Stimulated activated CD8-positive, alpha-beta memory T cell treated with anti-CD3 and anti-CD28 coated beads, Interleukin-4, amount 100 ng/mL, for 1 hour (primary cell): ENCODE data around the gene SRCIN1.

Experiments
- DNase-seq, 2 donors: peaks; one replicate each; pipeline ENCODE4 v3.0.0-alpha.2; 2020; ENCODE audit warnings: low read depth in 2 of 2, low spot score in 1 of 2

The SRCIN1 gene

DNA sequence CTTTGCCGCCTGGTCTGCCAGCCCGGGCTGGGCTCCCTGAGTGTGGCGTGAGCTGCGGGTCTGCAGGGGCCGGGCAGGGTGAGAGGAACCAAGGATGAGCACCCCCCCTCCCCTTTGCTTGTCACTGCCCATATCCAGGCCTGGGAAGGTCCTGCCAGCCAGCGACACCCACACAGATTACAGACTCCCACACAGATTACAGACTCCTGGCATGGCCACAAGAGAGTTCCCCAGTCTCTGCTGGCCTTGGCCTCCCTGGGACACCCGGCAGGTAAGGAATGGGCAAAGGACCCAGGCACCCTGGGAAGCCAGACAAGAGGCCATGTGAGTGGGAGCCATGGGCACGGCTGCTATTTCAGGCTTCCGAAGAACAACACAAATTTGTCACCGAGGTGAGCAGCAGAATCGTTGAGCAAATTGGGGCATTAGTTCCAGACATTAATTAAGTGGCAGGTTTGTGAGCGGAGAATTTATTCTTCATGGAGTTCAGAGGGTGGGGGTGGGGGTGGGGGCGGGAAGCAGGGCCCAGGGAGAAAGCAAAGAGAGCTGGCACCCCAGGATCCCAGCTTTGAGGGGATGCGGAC lies 41.4 kb downstream of the SRCIN1 start:
- no peak for DNase-seq

DNA sequence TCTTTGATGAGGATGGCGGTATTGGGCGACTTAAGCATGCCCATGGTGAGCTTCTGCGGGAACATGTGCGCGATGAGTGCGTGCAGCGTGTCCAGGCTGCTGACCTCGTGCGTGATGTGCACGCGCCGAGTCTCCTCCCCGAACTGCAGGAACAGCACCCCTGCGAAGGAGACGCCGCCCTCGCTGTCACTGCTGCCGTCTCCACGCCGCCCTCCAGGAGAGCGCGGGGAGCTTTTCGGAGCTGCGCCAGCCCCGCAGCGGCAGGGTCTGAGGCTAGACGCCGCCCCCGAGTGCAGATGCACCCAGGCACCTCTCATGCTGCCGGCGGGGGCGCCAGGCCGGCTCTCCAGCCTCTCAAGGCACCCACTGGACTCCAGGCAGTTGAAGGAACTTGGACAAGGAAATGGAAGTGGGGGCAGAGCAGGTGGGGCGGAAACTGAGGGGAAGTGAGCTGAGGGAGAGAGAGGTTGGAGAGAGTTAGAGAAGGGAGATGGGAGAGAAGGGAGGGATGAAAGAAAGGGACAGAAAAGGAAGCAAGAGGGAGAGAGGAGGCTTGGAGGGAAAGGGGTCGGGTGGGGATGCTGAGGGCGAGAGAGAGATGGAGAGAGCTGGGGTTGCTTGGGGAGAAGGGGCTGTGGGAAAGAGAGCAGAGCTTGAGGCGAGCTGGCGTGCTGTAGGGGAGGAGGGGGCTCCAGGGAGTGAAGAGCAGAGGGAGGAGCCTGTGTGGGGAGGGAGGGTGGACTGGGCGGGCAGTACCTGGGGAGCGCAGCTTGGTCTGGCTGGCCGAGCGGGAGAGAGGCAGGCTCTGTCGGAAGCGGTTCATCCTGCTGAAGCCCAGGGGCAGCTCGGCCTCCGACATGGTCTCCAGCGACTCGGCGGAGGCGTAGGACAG lies 42.1 kb downstream of the SRCIN1 start:
- DNase-seq, result no peak

DNA sequence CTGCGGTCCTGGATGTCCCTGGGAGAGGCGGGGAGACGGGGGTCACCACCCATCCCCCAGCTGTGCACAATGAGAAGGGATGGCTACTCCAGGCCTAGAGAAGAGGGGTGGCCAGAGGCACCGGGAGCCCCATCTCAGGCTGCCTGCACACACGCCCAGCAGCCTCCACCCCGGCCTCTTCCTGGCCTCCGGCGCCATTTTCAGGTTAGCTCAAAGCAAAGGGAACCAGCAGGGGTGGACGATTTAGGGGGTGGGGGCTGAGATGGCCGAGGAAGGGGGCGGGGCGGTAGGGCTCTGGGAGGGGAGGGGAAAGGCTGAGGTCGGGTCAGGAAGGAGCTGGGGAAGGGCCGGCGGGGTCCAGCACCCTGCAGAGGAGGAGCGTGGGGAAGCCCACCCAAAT lies 42.8 kb downstream of the SRCIN1 start:
- DNase-seq, result no peak

DNA sequence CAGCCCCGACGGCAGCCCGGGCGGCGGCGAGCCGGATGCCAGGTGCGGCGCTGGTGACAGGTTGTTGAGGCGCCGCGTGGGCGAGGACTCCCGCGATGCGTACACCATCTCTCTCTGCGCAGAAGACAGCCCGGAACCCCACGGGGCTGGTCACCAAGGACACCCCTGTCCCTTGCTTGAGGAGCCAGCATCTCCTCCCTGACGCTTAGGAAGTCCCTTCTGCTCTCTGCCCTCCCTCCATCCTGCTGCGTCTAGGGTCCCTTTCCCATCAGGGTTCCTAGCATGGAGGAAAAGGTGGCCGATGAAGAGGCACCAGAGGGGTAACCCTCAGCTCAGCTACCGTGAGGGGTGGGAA lies 43.6 kb downstream of the SRCIN1 start:
- DNase-seq, result no peak

DNA sequence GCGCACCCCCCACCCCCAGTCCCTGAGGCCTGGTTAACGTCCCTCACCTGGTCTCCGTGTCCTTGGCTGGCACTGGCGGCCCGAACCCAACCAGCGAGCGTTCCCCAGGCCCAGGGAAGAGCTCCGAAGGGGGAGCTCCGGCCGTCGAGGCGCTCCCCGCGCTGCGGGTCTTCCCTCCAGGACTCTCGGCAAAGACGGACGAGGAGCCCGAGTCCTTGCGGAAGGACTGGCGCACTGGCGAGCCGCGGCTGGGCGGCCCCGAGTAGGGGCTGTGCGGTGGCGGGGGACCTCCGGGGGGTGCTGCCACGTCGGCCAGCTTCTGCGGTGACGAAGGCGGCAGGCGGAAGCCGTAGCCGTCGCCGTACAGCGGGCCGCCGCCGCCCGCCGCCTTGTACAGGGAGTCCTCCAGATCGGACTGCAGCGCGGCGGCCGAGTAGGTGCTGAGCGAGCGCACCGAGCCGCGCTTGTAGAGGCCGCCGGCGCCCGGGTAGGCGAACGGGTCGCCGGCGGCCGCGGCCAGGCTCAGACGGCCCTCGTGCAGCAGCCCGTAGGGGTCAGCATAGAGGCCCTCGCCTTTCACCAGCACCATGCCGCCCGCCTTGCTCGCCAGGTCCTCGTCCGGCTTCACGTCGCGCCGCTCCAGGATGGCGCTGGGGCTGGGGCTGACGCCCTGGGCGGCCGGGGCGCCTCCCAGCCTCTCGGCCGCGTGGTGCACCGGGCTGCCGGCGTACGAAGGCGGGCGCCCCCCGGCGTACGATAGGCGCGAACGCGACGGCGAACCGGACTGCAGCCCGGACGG lies 44.1 kb downstream of the SRCIN1 start:
- no peak for DNase-seq

DNA sequence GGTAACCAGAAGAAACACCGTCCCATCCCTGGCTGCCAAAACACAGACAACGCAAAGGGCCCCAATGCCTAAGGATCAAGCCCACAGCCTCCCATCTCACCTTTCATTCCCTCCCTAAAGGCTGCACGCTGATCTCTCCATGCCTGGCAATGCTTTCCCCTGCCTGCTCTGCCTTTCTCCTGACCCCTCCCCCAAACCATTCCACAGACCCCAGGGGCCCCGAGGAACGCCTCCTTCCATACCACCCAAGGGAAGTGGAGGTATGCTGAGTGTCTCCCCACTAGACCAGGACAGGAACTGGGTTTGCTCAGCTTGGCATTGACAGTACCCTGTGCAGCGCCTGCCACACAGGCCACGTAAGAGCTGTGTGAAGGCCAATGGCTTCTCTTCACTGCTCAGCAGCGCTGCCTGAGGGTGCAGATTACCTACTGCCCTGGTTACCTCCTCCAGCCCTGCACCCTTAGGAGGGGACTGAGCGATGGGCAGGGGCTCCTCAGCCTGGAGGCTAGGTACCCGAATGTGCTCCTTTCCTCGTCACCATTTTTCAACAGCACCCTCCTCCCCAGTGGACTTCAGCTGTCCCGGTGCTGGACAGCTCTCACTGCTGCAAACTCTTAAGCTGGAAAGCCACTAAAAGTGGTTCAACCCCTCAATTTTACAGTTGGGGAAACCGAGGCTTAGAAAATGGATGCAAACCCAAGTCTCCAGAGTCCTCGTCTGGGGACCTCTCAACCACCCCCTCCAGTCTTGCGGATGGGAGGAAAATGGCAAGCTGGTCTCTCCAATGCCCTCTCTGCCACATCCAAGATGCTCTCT lies 45.0 kb downstream of the SRCIN1 start:
- no peak for DNase-seq

DNA sequence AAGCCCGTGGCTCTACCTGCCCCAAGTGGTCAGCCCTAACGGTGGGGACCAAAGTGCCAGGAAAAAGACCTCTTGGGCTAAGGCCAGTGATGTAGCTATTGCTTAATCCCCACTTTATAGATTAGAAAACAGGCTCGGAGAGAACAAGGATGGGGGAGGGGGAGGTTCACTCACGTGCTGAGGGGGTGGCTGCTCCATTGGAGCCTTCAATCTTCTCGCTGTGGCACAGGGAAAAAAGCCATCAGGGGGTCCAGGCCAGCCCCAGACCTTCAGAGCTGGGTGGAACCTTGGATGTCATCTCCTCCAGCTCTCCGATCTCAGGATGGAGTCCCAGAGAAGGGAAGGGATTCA lies 45.9 kb downstream of the SRCIN1 start:
- DNase-seq, result no peak

DNA sequence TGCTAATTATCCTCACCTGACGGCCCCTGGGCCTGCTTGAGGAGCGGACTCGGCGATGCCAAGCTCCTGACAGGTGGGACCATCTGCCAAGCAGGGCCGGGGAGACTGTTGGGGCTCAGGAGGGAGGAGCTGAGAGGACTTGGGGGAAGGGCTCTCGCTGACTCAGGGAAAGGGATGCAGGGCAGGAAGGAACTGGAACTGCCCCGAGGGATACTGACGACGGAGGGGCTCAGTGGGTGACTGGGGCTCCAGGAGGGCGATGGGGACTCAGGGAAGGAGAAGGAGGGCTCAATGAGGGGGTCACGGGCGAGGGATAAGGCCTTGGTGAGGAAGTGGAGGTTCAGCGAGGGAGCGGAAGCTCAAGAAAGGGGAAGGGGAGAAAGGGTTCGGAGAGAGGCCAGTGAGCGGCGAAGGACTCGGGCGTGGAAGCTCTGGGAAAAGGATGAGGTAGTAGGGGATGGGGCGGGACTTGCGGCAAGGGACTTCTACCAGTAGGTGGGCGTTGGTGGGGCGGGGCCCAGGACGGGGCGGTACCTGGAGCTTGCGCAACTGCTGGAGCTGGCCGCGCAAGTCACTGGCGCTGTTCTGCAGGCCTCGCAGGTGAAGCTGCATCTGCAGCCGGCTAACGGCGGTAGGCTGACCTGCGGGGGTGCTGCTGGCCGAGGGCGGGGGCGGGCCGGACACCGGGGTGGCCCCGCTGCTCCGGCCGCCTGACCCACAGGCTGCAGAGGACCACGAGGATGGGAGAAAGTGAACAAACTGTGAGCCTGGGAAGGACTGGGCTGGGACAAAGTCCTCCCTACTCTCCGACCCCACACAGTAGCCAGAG lies 46.5 kb downstream of the SRCIN1 start:
- DNase-seq, result peak; percentile 77 to 81

DNA sequence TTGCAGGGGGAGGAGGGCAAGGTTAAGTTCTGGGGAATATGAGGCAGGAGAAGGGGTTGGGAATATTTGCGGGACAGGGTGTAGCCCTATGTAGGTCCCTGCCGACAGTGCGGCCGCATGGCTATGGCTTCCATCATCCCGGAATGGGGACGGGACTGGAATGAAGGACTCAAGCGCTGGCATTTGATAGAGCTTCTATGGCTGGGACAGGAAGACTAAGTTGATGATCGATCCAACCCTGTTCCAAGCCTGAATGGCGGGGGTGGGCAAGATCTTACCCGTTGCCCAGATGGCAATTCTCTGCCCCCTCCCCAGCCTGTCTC lies 47.1 kb downstream of the SRCIN1 start:
- peak in 1 of 2 donors; percentile 7 for DNase-seq

DNA sequence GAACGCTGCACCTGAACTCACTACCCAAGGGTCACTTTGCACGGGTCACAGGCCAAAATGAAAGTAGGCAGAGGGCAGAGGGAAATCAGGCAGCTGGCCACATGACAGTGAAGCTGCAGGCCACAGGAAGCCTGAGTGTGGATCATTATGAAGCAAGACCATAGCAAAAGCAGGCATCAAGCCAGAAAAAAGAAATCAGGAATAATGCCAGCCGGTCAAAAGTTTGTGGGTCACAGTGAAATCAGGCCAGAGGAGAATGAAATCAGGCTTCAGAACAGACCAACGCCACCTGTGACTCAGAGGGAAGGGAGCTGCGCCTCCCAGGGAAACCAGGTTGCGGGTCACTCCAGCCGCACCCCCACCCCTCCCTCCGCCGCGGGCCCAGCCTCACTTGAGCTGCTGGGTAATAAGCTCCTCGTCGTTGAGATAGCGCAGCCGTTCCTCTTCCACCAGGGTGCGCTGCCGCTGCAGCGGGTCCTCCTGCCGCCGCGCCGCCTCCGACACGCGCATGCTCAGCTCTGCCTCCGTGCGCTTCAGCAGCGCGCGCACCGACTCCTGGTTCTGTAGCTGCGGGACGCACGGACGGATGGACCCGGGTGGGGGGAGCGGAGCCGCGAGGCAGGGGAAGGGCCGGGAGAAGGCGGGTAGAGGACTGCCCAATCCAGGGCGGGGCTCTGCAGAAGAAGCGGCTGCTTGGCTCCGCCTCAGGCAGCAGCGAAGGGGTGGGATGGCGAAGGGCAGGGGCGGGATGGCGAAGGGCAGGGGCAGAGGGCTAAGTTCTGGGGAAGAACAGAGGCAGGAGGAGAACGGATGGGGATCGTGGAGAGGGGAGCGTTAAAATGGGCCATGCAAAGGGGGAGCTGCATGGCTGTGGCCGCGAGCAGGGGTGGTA lies 47.7 kb downstream of the SRCIN1 start:
- peak; percentile 57 to 79 for DNase-seq

DNA sequence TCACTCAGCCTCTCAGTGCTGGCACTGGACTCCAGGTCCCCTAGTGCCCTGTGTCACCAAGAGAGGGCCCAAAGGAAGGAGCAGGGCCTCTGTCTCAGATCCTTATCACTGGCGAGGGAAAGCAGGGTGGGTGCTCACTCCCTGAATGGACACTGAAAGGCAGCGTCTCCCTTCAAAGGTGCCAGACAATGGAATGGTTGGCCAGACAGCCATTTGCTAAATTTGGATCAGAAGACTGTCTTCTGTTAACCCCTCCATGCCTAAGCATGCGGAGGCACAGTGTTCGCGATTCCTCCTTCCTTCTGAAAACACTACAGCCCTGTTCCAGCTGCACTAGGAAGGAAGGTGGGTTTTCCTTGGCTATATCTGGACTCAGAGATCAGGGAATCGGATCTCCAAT lies 48.4 kb downstream of the SRCIN1 start:
- DNase-seq, result no peak

DNA sequence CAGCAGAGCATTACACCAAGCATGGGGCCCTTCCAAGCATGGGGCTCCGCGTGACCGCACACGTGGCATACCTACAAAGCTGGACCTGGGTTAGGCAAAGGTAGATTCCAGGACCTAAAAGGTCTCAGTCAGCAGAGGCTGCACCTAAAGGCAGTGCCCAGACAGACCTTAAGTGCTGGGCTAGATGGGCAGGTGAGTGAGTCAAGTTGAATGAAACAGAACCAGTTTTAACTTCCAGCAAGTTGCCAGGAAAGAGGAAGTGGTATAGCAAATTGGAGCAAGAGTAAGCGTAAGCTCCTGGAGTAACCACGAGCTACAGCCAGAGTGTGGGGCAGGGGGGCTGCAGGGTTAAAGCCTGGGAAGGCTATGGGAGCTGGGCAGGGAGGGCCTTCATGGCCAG lies 49.5 kb downstream of the SRCIN1 start:
- no peak for DNase-seq

DNA sequence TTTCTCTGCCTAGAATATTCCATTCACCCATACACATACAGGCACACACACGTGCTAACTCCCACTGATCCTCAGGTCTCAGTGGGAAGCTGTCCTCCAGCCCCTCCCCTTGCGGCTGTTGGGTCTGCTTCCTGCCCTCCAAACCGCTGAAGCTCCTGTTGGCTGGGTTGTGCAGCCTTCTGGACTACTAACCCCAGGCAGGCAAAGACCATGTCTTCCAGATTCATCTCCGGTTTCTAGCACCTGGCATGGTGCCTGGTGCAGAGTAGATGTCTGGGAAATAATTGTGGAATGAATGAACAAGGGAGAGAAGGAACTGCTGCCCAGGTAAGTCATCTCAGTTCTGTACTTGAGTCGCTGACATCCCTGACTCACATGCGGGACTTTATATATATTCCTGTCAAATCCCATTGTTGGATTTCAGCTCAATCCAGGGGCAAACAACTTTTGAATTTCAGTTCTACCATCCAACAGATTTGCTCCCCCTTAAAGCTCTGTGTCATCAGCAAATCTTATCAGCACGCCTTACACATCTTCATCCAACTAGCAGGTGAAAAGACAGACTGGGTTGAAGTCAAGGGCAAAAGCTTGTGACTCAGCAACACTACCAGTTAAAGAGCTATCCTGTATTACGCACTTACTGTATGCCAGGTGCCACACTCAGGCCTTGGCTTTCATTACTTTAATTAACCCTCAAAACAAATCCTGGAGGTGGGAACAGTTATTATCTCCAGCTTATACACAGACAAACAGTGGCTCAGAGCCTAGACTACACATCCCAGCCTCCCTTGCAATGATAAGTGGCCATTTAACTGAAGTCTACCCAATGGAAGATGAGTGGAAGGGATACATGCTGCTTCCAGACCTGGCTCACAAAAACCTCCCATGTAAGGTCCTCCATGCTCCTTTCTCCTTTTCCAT lies 51.1 kb downstream of the SRCIN1 start:
- no peak for DNase-seq

DNA sequence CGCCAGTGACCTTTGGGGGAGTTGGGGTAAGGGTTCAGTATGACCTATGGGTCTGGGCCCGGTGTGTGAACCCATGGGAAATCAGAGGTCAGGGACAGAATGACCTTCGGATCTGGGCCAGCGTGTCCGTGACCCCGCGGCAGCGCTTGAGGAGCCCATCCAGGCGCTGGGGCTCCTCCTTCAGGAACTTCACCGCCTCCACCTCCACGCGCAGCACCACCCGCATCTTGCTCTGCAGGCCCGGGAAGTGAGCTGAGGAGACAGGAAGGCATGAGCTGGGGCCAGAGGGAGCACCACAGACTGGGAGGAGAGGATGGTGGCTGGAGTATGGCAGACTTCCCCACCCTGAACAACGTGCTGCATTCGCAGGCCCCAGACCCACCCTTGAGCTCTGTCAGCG lies 53.4 kb downstream of the SRCIN1 start:
- no peak for DNase-seq

DNA sequence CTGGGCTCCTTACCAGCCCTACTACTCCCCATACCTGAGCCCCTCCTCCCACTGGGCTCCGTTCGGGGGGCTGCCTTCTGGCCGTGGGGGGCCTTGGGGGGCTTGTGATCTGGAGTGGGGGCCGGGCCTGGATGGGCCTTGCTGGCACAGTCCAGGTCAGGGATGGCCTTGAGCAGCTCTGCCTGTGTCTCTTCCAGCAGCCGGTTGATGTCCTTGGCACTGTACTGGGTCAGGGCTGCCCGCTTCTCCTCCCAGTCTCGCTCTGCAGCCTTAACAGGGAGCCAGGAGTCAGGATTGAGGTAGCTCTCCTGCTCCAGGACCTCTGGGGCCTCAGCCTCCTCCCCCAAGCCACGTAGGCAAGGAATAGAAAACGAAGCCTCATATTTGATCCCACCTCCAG lies 54.6 kb downstream of the SRCIN1 start:
- DNase-seq, result no peak

DNA sequence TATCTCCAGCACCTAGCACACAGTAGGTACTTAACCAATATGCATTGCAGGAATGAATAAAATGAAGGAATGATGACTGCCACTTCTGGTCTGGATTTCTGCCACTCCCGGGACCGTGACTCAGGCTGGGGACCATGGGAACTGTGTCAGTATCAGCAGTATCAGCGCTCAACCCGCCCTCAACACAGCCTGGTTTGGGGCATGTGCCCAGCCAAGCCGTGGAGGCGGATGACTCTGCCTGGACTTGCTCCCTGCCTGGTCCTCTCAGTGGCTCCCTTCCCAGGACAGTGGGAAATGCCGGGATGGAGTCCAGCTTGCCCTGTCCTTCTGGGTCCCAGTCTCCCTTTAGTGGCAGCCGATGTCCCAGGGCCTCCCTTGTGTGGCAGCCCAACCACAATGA lies 55.1 kb downstream of the SRCIN1 start:
- DNase-seq, result no peak

DNA sequence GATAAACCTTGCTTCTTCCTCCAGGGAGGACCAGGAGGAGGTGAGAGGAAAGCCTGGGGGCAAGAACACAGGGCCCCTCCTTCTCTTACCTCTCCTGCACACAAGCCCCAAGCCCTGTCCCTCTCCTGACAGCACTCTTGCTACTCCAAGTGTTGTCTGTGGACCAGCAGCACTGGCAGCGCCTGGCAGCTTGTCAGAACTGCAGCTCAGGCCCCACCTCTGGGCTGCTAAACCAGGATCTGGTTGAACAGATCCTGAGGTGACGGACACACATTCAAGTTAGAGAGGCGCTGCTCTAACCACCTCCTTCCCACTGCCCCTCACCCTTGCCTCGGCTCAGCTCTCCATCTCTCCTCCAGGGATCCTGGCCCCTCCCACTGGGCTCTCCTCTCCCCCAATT lies 56.5 kb downstream of the SRCIN1 start:
- no peak for DNase-seq

DNA sequence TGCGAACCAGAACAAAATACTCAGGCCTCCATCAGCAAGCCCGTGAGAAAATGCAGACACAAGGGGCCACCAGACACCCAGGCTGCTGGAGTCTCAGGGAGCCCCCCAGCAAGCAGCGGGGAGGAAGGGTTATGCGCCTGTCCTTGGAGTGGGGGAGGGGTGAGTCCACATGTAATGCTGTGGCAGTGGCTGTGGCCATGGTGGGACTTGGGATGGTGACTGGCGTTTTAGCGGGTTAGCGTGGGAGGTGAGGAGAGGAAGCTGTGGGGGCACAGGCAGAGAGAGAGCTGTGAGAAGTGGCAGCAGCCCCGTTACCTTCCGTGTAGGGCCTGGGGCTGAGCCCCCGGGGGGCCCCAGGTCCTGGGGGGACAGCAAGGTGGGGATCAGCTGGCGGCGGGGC lies 58.3 kb downstream of the SRCIN1 start:
- no peak for DNase-seq

DNA sequence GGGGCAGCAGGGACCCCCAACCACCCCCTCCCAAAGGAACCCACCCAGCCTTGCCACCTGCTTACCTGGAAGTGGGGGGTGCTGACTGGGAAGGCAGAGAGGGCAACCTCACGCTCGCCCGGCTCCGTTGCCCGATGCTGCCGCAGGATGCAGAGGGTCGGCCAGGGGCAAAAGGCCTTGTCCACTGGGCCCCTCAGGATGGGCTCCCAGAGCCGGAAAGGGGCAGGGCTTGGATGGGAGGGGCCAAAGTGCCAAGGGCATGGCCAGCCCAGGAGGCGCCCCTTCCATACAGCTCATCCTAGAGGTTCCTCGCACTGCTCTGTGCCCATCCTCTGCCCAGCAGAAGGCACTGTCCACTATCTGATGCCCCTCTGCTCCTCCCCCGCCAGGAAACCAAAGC lies 59.4 kb downstream of the SRCIN1 start:
- DNase-seq, result no peak
